Activated CD4-positive, alpha-beta T cell treated with anti-CD3 and anti-CD28 coated beads, Interleukin-2, amount 10 ng/mL, durations not matched to agents 24 days and 14 days (primary cell): ENCODE results near the gene PPP6R2. TPM values are rescaled to one million over a fixed set of nuclear protein-coding genes. Genes with fewer than 3 reads are reported as not detected.
A peak's percentile ranks its signal among the peaks of the same experiment; 100 is the strongest.

Experiments used
- DNase-seq: peaks from one replicate; pipeline ENCODE4 v3.0.0; 2022
- H3K27ac Mint-ChIP-seq: one replicate; pipeline ENCODE4 v1.8.0; 2022; ENCODE audit warnings: mild to moderate bottlenecking, mixed read lengths
- H3K27me3 Mint-ChIP-seq: one replicate; pipeline ENCODE4 v1.8.0; 2022; ENCODE audit warnings: mixed read lengths
- H3K36me3 Mint-ChIP-seq: one replicate; pipeline ENCODE4 v1.8.0; 2022; ENCODE audit warnings: low read depth, mild to moderate bottlenecking, mixed read lengths
- H3K4me1 Mint-ChIP-seq: one replicate; pipeline ENCODE4 v1.8.0; 2021; ENCODE audit warnings: mixed read lengths
- H3K4me3 Mint-ChIP-seq: one replicate; pipeline ENCODE4 v1.8.0; 2022; ENCODE audit warnings: mild to moderate bottlenecking, moderate library complexity, mixed read lengths
- H3K9me3 Mint-ChIP-seq: one replicate; pipeline ENCODE4 v1.8.0; 2021; ENCODE audit warnings: mixed read lengths
- intact Hi-C: fragments of 100-400 bp; cut with micrococcal nuclease; formaldehyde crosslinking; loops from one replicate; pipeline ENCODE4 v1.15.1; 2023
- total RNA-seq: library from RNA; stranded (reverse); gene quantifications from 2 replicates; pipeline ENCODE4 v1.2.3, GENCODE V29; 2022

PPP6R2 gene
- total RNA-seq, 1 donor from 2014 or later = 44.0 TPM

GRCh38 chr22:50437511-50438304 is 94.6 kb downstream of the PPP6R2 start:
- peaks cover 13% of the 10 kb centered on the region for H3K36me3 Mint-ChIP-seq
- H3K9me3 Mint-ChIP-seq = no peaks in the 10 kb centered on the region
- no peaks in the 10 kb centered on the region for H3K27me3 Mint-ChIP-seq
- H3K27ac Mint-ChIP-seq = no peak overlapping the region
- no peak for DNase-seq
- intact Hi-C loops = no loop called here
- no peaks in the 10 kb centered on the region for H3K4me1 Mint-ChIP-seq
- no peak overlapping the region for H3K4me3 Mint-ChIP-seq

- no peak overlapping the region for H3K4me3 Mint-ChIP-seq
Measured at GRCh38 chr22:50438305-50439275, 95.5 kb downstream of the PPP6R2 start.

GRCh38 chr22:50439314-50439870 is 96.3 kb downstream of the PPP6R2 start:
- H3K4me1 Mint-ChIP-seq = no peaks in the 10 kb centered on the region
- intact Hi-C loops = no loop called here
- peaks cover 18% of the 10 kb centered on the region for H3K36me3 Mint-ChIP-seq
- no peak overlapping the region for H3K27ac Mint-ChIP-seq
- no peak for DNase-seq
- H3K27me3 Mint-ChIP-seq = no peaks in the 10 kb centered on the region
- H3K9me3 Mint-ChIP-seq = no peaks in the 10 kb centered on the region
- H3K4me3 Mint-ChIP-seq = no peak overlapping the region

More at GRCh38 chr22:50438305-50439275, 95.5 kb downstream of the PPP6R2 start:
- Mint-ChIP-seq H3K9me3 (no peaks in the 10 kb centered on the region), H3K36me3 (peaks cover 18% of the 10 kb centered on the region), H3K27me3 (no peaks in the 10 kb centered on the region), H3K4me1 (no peaks in the 10 kb centered on the region), H3K27ac (no peak overlapping the region)
- no peak for DNase-seq
- intact Hi-C loops = no loop called here

- intact Hi-C loops = no loop called here
- Mint-ChIP-seq H3K27ac (no peak overlapping the region), H3K9me3 (no peaks in the 10 kb centered on the region), H3K27me3 (no peaks in the 10 kb centered on the region), H3K36me3 (peaks cover 20% of the 10 kb centered on the region), H3K4me3 (no peak overlapping the region), H3K4me1 (no peaks in the 10 kb centered on the region)
- DNase-seq = no peak
Measured at GRCh38 chr22:50439871-50440331, 96.8 kb downstream of the PPP6R2 start.

GRCh38 chr22:50440544-50441249 is 97.6 kb downstream of the PPP6R2 start:
- peaks cover 21% of the 10 kb centered on the region for H3K36me3 Mint-ChIP-seq
- H3K4me1 Mint-ChIP-seq = no peaks in the 10 kb centered on the region
- H3K27me3 Mint-ChIP-seq = no peaks in the 10 kb centered on the region
- no peak for DNase-seq
- no peak overlapping the region for H3K4me3 Mint-ChIP-seq
- intact Hi-C loops = no loop called here
- no peaks in the 10 kb centered on the region for H3K9me3 Mint-ChIP-seq
- H3K27ac Mint-ChIP-seq = no peak overlapping the region

GRCh38 chr22:50441428-50441993 is 98.4 kb downstream of the PPP6R2 start:
- Mint-ChIP-seq H3K4me1 (no peaks in the 10 kb centered on the region), H3K27ac (no peak overlapping the region), H3K36me3 (peaks cover 25% of the 10 kb centered on the region), H3K4me3 (no peak overlapping the region), H3K27me3 (no peaks in the 10 kb centered on the region), H3K9me3 (no peaks in the 10 kb centered on the region)
- no peak for DNase-seq
- intact Hi-C loops = no loop called here

GRCh38 chr22:50443197-50443596 is 100.1 kb downstream of the PPP6R2 start:
- no peaks in the 10 kb centered on the region for H3K9me3 Mint-ChIP-seq
- H3K4me3 Mint-ChIP-seq = no peak overlapping the region
- no peaks in the 10 kb centered on the region for H3K4me1 Mint-ChIP-seq
- no peaks in the 10 kb centered on the region for H3K27me3 Mint-ChIP-seq
- H3K27ac Mint-ChIP-seq = peak overlapping the region; percentile 60
- intact Hi-C loops = no loop called here
- H3K36me3 Mint-ChIP-seq = peaks cover 26% of the 10 kb centered on the region
- no peak for DNase-seq

- H3K27me3 Mint-ChIP-seq = no peaks in the 10 kb centered on the region
- H3K4me1 Mint-ChIP-seq = no peaks in the 10 kb centered on the region
- H3K9me3 Mint-ChIP-seq = no peaks in the 10 kb centered on the region
- intact Hi-C loops = no loop called here
- no peak for DNase-seq
- no peak overlapping the region for H3K4me3 Mint-ChIP-seq
- H3K27ac Mint-ChIP-seq = no peak overlapping the region
- H3K36me3 Mint-ChIP-seq = peaks cover 30% of the 10 kb centered on the region
Measured at GRCh38 chr22:50443801-50444625, 100.9 kb downstream of the PPP6R2 start.

- Mint-ChIP-seq H3K36me3 (peaks cover 33% of the 10 kb centered on the region), H3K4me3 (no peak overlapping the region), H3K27ac (no peak overlapping the region), H3K9me3 (no peaks in the 10 kb centered on the region), H3K27me3 (no peaks in the 10 kb centered on the region), H3K4me1 (peaks cover 2% of the 10 kb centered on the region)
- intact Hi-C loops = no loop called here
- no peak for DNase-seq
Measured at GRCh38 chr22:50444663-50445062, 101.5 kb downstream of the PPP6R2 start.

- H3K4me3 Mint-ChIP-seq = no peak overlapping the region
- peak overlapping the region; percentile 20 for H3K27ac Mint-ChIP-seq
- peaks cover 35% of the 10 kb centered on the region for H3K36me3 Mint-ChIP-seq
- peaks cover 4% of the 10 kb centered on the region for H3K4me1 Mint-ChIP-seq
- no peaks in the 10 kb centered on the region for H3K27me3 Mint-ChIP-seq
- no peaks in the 10 kb centered on the region for H3K9me3 Mint-ChIP-seq
- DNase-seq = no peak
- intact Hi-C loops = no loop called here
Measured at GRCh38 chr22:50445071-50445879, 102.1 kb downstream of the PPP6R2 start.

GRCh38 chr22:50445880-50446707 is 103.0 kb downstream of the PPP6R2 start:
- Mint-ChIP-seq H3K4me3 (no peak overlapping the region), H3K9me3 (no peaks in the 10 kb centered on the region), H3K27ac (no peak overlapping the region), H3K36me3 (peaks cover 38% of the 10 kb centered on the region), H3K4me1 (peaks cover 4% of the 10 kb centered on the region), H3K27me3 (no peaks in the 10 kb centered on the region)
- DNase-seq = no peak
- intact Hi-C loops = no loop called here
